Omental fat pad (tissue), 4 donors: ENCODE results near the gene PLEKHH1. TPM values are rescaled to one million over a fixed set of nuclear protein-coding genes. Genes with fewer than 3 reads are reported as not detected.

Source experiments
- ATAC-seq: fragments of 150-250 bp; one replicate; pipeline ENCODE4 v1.9.1; 2016; ENCODE audit warnings: mild to moderate bottlenecking, moderate library complexity; ENCODE audit not compliant: low FRiP score
- DNase-seq: peaks from one replicate; pipeline ENCODE4 v3.0.0-alpha.2; 2019; ENCODE audit warnings: low spot score
- CTCF ChIP-seq, 3 donors: fragments of 450-650 bp; IDR thresholded peaks; one replicate each; pipeline ENCODE4 v1.5.1; 2016 to 2017; ENCODE audit warnings: antibody characterized with exemption in 3 of 3, mild to moderate bottlenecking in 3 of 3, moderate library complexity in 2 of 3
- total RNA-seq, 4 donors: library from RNA; depleted of rRNA; stranded (reverse); fragments of >200 nt; gene quantifications; one replicate each; pipeline ENCODE4 v1.1.0, GENCODE V29; 2016

PLEKHH1 gene
- total RNA-seq, 4 donors from 2014 or later: 1.7 to 7.5 (median 5.5) TPM

GRCh38 chr14:67602995-67603545 is 70.0 kb downstream of the PLEKHH1 start:
- ATAC-seq: no peak
- TF ChIP-seq CTCF (IDR thresholded peaks at IDR 0.05): no peak
- no peak for DNase-seq

- DNase-seq (no peak), ATAC-seq (no peak)
- no peak for TF ChIP-seq CTCF (IDR thresholded peaks at IDR 0.05)
These were observed 74.6 kb downstream of the PLEKHH1 start for GRCh38 chr14:67607646-67608045.

- TF ChIP-seq CTCF (IDR thresholded peaks at IDR 0.05): no peak
- ATAC-seq (no peak), DNase-seq (no peak)
These were observed 76.7 kb downstream of the PLEKHH1 start for GRCh38 chr14:67609642-67610310.

DNA sequence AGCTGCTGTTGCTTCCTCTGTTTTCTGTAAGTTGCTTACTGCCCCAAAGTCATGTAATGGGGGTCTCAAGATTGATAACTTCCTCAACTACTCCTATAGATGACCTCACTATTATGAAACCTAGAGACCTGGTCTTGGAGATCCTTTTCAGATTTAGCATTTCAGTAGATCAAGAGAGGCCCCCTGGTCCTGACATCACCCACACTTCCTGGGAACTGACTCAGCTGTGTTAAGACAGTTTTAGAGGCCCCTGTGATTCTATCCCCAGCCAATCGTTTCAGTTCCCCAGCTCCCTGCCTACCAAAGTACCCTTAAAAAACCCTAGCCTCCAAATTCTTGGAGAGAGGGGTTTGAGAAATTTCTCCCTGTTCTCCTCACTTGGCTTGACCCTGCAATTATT is 77.4 kb downstream of the PLEKHH1 start:
- no peak for DNase-seq
- TF ChIP-seq CTCF (IDR thresholded peaks at IDR 0.05): no peak
- ATAC-seq: no peak

- DNase-seq (no peak), ATAC-seq (no peak)
- TF ChIP-seq CTCF (IDR thresholded peaks at IDR 0.05): peak in 1 of 3 donors; percentile 55
These were observed 85.5 kb downstream of the PLEKHH1 start for GRCh38 chr14:67618617-67619063.

- DNase-seq (peak; percentile 98), ATAC-seq (peak; percentile 98)
- no peak for TF ChIP-seq CTCF (IDR thresholded peaks at IDR 0.05)
These were observed 86.5 kb downstream of the PLEKHH1 start, which contains the start of gene ARG2 for GRCh38 chr14:67619446-67620216. Gene ARG2, plus strand, starts transcription at chr14:67619920. Its CDS starts 58 bp downstream, at chr14:67619978.
